Epidermal melanocyte (primary cell): Measurements from ENCODE around the gene RNF217.
"Not testable (repeated sequence)": the region's sequence is repeated elsewhere in the genome, so short reads cannot be mapped to it uniquely, and the experiment has no call there.

ENCODE experiments used
- DNase-seq: peaks from one replicate; pipeline ENCODE4 v3.0.0; 2011; ENCODE audit warnings: low spot score; ENCODE audit not compliant: insufficient read length

The RNF217 gene

GRCh38 chr6:124961777-124962638, at the start of gene RNF217:
Gene RNF217, plus strand, starts transcription at chr6:124962437. Its CDS starts 108 bp downstream, at chr6:124962545.
- DNase-seq, result peak; percentile 29

DNA sequence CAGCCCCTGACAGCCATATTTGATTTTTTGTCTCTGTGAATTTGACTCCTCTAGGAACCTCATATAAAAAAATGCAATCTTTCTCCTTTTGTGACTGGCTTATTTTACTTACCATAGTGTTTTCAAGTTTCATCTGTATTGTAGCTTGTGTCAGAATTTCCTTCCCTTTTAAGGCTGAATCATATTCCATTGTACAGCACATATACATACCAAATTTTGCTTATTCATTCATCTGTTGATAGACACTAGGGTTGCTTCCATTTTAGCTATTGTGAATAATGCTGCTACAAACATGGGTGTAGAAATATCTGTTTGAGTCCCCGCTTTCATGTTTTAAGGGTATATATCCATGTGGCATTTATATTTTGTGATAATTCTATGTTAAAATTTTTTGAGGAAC, 49.2 kb upstream of the RNF217 start:
- no peak for DNase-seq

- DNase-seq, result no peak
Observed at GRCh38 chr6:124917769-124918168, 44.5 kb upstream of the RNF217 start.

DNA sequence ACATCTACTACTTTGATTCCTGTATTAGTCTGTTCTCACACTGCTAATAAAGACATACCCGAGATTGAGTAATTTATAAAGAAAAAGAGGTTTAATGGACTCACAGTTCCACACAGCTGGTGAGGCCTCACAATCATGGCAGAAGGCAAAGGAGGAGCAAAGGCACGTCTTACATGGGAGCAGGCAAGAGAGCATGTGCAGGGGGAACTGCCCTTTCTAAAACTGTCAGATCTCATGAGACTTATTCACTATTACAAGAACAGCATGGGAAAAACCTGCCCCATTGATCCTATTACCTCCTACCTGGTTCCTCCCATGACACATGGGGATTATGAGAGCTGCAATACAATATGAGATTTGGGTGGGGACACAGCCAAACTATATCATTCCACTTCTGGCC, 42.5 kb upstream of the RNF217 start:
- not testable (repeated sequence) for DNase-seq

GRCh38 chr6:124924333-124924759, 37.9 kb upstream of the RNF217 start:
- no peak for DNase-seq

- DNase-seq, result no peak
Observed at GRCh38 chr6:124926435-124926834, 35.8 kb upstream of the RNF217 start.

- no peak for DNase-seq
Observed at GRCh38 chr6:124927806-124928205, 34.4 kb upstream of the RNF217 start.

DNA sequence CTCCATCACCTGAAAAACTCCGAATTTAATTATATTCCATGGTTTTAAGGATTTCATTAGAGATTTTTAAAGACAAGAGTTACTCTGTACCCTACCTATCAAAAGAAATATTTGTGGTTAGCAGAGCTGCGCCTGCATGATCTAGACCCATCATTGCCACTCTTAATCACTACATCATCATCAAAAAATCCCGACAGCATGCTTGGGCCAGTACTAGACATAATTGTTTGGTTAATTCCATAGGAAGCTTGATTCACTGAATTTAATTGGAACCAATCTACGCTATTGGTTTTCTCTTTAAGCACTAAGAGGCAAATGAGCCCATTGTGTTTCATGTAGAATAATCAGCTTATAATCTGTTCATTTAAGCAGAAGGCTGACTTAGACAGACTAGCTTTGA, 33.4 kb upstream of the RNF217 start:
- no peak for DNase-seq

DNA sequence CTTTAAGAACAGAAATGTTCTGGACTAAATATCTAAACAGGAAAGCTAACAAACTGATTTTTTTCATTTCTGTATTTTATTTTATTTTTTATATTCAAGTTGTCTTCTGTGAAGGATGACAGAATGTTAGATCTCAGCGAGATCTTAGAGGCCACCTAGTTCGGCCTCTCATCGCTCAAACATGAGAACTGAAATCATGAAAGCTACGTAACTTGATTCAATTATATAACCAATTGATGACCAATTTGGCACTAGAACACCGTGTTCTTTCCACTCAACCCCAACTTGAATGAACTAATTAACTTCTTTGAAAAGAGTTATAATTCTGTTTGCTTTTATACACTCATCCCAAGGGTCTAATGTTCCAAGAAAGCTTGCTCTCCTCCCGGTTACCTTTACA, 24.6 kb upstream of the RNF217 start:
- no peak for DNase-seq

- DNase-seq, result no peak
Observed at GRCh38 chr6:124941259-124941658, 21.0 kb upstream of the RNF217 start.

GRCh38 chr6:124943658-124944057, 18.6 kb upstream of the RNF217 start:
- no peak for DNase-seq

GRCh38 chr6:124947971-124948451, 14.2 kb upstream of the RNF217 start:
- no peak for DNase-seq

- no peak for DNase-seq
Observed at GRCh38 chr6:124949706-124950105, 12.5 kb upstream of the RNF217 start.

DNA sequence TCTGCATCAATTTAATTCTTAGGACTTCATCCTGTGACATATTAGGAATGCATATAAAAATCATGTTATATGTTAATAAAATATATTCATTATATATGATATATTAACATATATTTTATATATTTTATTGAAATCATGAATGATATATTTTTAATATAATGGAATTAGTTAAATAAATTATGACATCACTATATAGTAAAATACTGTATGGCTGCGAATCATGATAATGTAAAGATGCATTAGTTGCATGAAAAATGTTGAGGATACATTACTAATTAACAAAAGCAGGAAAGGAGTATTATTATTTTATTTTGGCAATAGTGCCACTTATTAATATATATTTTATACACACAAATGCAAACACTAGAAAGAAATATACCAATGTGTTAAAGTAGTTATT, 8.4 kb upstream of the RNF217 start:
- no peak for DNase-seq

GRCh38 chr6:124955108-124955856, 7.0 kb upstream of the RNF217 start:
- DNase-seq, result no peak

DNA sequence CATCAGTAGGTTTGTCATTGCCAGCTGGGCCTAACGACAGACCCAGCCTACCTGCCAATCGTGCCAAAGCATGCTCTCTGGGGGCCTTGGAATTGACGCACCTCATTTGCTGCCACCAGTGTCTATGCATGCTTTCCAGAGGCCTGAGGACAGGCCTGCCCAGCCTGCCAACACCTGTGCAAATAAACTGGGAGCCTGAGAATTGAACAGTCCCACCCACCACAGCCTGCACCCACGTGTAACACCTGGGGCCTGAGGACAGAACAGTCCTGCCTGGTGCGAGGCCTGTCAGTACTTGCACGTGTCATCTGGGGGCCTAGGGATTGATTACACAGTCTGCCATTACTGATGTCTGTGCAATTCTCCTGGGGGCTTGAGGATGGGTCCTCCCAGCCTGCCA, 6.2 kb upstream of the RNF217 start:
- DNase-seq, result no peak

DNA sequence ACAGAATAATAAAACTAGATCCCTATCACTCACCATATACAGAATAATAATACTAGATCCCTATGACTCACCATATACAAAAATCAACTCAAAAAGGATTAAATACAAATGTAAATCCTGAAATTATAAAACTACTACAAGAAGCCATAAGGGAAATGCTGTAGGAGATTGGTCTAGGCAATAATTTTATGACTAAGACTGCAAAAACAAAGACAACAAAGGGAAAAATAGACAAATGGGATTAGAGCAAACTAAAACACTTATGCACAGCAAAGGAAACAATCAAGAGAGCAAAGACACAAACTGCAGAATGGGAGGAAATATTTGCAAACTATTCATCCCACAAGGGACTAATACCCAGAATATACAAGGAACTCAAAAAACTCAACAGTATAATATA, 4.1 kb upstream of the RNF217 start:
- DNase-seq, result no peak

DNA sequence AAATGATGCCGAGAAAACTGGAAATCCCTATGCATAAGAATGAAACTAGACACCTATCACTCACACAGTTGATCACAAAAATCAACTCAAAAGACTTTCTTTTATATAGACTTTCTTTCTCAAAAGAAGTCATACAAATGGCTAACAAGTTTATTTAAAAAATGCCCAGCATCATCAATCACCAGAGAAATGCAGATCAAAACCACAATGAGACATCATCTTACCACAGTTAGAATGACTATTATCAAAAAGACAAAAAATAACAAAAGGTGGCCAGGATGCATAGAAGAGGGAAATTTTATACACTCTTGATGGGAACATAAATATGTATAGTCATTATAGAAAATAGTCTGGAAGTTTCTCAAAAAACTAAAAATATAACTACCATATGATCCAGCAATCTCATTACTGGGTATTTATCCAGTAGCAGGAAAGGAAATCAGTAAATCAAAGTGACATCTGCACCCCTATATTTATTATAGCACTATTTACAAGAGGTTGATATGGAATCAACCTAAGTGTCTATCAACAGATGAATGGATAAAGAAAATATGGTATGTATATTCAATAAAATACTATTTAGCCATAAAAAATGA, 3.4 kb upstream of the RNF217 start:
- DNase-seq, result no peak

DNA sequence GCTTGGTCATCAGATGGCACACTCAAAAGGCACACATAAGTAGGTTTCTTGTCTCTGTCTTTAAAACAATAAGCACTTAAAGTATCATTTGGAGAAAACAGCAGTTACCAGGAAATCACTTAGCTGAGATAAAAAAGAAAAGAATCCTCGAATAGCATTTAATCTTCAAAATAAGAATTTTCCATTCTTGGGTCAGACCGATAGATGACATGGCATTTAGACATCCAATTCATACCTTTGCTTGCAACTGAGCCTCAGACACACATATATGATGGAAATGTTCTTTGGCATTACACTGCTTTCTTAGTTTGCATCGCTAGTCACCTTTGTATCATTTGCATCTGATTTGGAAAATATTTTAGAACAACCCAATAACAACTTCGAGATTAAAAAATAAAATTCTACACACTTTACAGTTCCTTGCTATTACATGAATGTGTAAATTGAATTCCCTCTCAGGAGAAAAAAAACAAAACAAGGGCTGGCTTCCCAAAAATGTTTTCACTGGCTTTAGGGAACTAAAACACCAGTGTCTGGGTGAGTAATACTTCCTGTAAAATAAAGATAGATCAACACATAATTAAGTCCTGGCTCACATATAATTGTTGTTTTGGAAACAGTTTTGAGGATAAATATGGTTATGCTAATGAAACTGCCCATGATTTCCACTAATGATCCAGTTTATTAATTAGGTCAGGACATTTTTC, 1.3 kb upstream of the RNF217 start:
- no peak for DNase-seq

DNA sequence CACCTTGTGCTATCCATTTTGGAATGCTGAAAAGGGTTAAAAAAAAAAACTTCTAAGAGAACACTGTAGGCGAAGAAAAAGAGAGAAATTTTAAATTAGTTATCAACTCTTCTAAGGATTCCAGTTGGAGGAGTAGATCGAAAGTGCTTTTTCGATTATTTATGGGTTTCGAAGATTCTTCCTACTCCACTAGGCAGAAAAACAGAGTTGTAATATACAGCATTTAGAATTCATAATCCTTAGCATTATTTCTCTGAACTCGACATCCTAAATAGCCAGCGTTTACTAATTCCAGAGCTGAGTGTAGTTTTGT, 817 bp upstream of the RNF217 start:
- no peak for DNase-seq

- no peak for DNase-seq
Observed at GRCh38 chr6:124962639-124963415, 590 bp downstream of the RNF217 start.
